Neural progenitor cell (in vitro differentiated cells): Measurements from ENCODE around the gene TTC6. TPM values are rescaled to one million over a fixed set of nuclear protein-coding genes. Genes with fewer than 3 reads are reported as not detected.

Source experiments
- DNase-seq: peaks from one replicate; pipeline ENCODE4 v3.0.0-alpha.2; 2016; ENCODE audit warnings: low spot score
- H2AFZ ChIP-seq: fragments of 200-600 bp; sonication (generic); replicated peaks from 2 replicates; pipeline ENCODE4 v1.6.1; 2016; ENCODE audit warnings: antibody characterized with exemption
- H3F3A ChIP-seq: fragments of 200-600 bp; sonication (generic); 2 replicates; pipeline ENCODE4 v1.6.1; 2016; ENCODE audit warnings: antibody characterized with exemption, low read depth
- H3K27ac ChIP-seq: fragments of 200-600 bp; sonication (generic); 2 replicates; pipeline ENCODE4 v1.5.1; 2016; ENCODE audit warnings: mild to moderate bottlenecking
- H3K27me3 ChIP-seq: fragments of 200-600 bp; sonication (generic); 2 replicates; pipeline ENCODE4 v1.6.1; 2016; ENCODE audit warnings: mild to moderate bottlenecking, moderate library complexity
- H3K36me3 ChIP-seq: fragments of 200-600 bp; sonication (generic); 2 replicates; pipeline ENCODE4 v1.5.1; 2016
- H3K4me1 ChIP-seq: fragments of 200-600 bp; sonication (generic); 2 replicates; pipeline ENCODE4 v1.6.1; 2016; ENCODE audit warnings: mixed run types
- H3K4me2 ChIP-seq: fragments of 200-600 bp; sonication (generic); 2 replicates; pipeline ENCODE4 v1.6.1; 2016
- H3K4me3 ChIP-seq: fragments of 200-600 bp; sonication (generic); 2 replicates; pipeline ENCODE4 v1.5.1; 2016
- H3K79me2 ChIP-seq: fragments of 200-600 bp; sonication (generic); 2 replicates; pipeline ENCODE4 v1.6.1; 2016; ENCODE audit warnings: low read depth
- H3K9ac ChIP-seq: fragments of 200-600 bp; sonication (generic); 2 replicates; pipeline ENCODE4 v1.6.1; 2016
- H3K9me3 ChIP-seq: fragments of 200-600 bp; sonication (generic); 2 replicates; pipeline ENCODE4 v1.5.1; 2016; ENCODE audit warnings: low read depth
- H4K20me1 ChIP-seq: fragments of 200-600 bp; sonication (generic); 2 replicates; pipeline ENCODE4 v1.6.1; 2016; ENCODE audit warnings: low read depth
- H3K27ac Mint-ChIP-seq: 3 replicates; pipeline ENCODE4 v1.8.0; 2021; ENCODE audit warnings: mixed read lengths
- H3K27me3 Mint-ChIP-seq: 2 replicates; pipeline ENCODE4 v1.8.0; 2022; ENCODE audit warnings: low read depth, mild to moderate bottlenecking, inconsistent platforms, moderate library complexity, mixed read lengths; ENCODE audit not compliant: insufficient read depth
- H3K36me3 Mint-ChIP-seq: 3 replicates; pipeline ENCODE4 v1.8.0; 2021; ENCODE audit warnings: mixed read lengths
- H3K4me1 Mint-ChIP-seq: 3 replicates; pipeline ENCODE4 v1.8.0; 2021; ENCODE audit warnings: mixed read lengths
- H3K4me3 Mint-ChIP-seq: 3 replicates; pipeline ENCODE4 v1.8.0; 2021; ENCODE audit warnings: mild to moderate bottlenecking, moderate library complexity, mixed read lengths
- H3K9me3 Mint-ChIP-seq: 3 replicates; pipeline ENCODE4 v1.8.0; 2020; ENCODE audit warnings: mixed read lengths
- CTCF ChIP-seq: fragments of 200-600 bp; sonication (generic); IDR thresholded peaks from 2 replicates; pipeline ENCODE4 v1.5.1; 2017; ENCODE audit warnings: antibody characterized with exemption, mild to moderate bottlenecking
- EZH2 ChIP-seq: fragments of 200-600 bp; sonication (generic); IDR thresholded peaks from 2 replicates; pipeline ENCODE4 v1.6.1; 2017; ENCODE audit warnings: antibody characterized with exemption, mild to moderate bottlenecking, moderate library complexity
- EZH2phosphoT487 ChIP-seq: fragments of 200-600 bp; sonication (generic); IDR thresholded peaks from 2 replicates; pipeline ENCODE4 v1.6.1; 2017; ENCODE audit warnings: antibody characterized with exemption
- total RNA-seq: library from RNA; depleted of rRNA; stranded (reverse); fragments of >200 nt; gene quantifications from 2 replicates; pipeline ENCODE4 v1.2.3, GENCODE V29; 2015; ENCODE audit warnings: low replicate concordance

The TTC6 gene
- total RNA-seq, 1 donor from 2014 or later: 2.6 TPM

GRCh38 chr14:37559386-37559785 is 36.0 kb upstream of the TTC6 start:
- H3K4me1 Mint-ChIP-seq: peaks cover 4% of the 10 kb centered on the region
- Histone ChIP-seq H4K20me1 (no peaks in the 10 kb centered on the region), H3K79me2 (no peaks in the 10 kb centered on the region), H3K36me3 (no peaks in the 10 kb centered on the region), H2AFZ (no peak overlapping the region), H3K9ac (no peak overlapping the region), H3K9me3 (no peaks in the 10 kb centered on the region), H3K4me2 (no peak overlapping the region), H3K27ac (no peak overlapping the region), H3K4me3 (no peak overlapping the region), H3K27me3 (no peaks in the 10 kb centered on the region), H3K4me1 (no peaks in the 10 kb centered on the region), H3F3A (no peaks in the 10 kb centered on the region)
- no peak for DNase-seq
- H3K27me3 Mint-ChIP-seq: peaks cover 4% of the 10 kb centered on the region
- no peak overlapping the region for H3K4me3 Mint-ChIP-seq
- peaks cover 4% of the 10 kb centered on the region for H3K36me3 Mint-ChIP-seq
- H3K9me3 Mint-ChIP-seq: peaks cover 9% of the 10 kb centered on the region
- no peak overlapping the region for H3K27ac Mint-ChIP-seq
- no peak for TF ChIP-seq EZH2phosphoT487
- TF ChIP-seq CTCF: no peak

- H3K4me1 Mint-ChIP-seq: peaks cover 4% of the 10 kb centered on the region
- Histone ChIP-seq H3K27ac (no peak overlapping the region), H3K9me3 (no peaks in the 10 kb centered on the region), H3K27me3 (no peaks in the 10 kb centered on the region), H3F3A (peaks cover 22% of the 10 kb centered on the region), H3K4me1 (peaks cover 17% of the 10 kb centered on the region), H3K79me2 (no peaks in the 10 kb centered on the region), H2AFZ (no peak overlapping the region), H3K9ac (no peak overlapping the region), H3K4me2 (no peak overlapping the region), H3K36me3 (no peaks in the 10 kb centered on the region), H3K4me3 (no peak overlapping the region), H4K20me1 (no peaks in the 10 kb centered on the region)
- H3K36me3 Mint-ChIP-seq: no peaks in the 10 kb centered on the region
- no peaks in the 10 kb centered on the region for H3K9me3 Mint-ChIP-seq
- H3K27me3 Mint-ChIP-seq: no peaks in the 10 kb centered on the region
- no peak overlapping the region for H3K27ac Mint-ChIP-seq
- H3K4me3 Mint-ChIP-seq: no peak overlapping the region
- TF ChIP-seq EZH2phosphoT487: no peak
- no peak for TF ChIP-seq EZH2
- TF ChIP-seq CTCF: no peak
- no peak for DNase-seq
Observed at GRCh38 chr14:37563189-37563588, 32.2 kb upstream of the TTC6 start.

- Histone ChIP-seq H2AFZ (no peak overlapping the region), H3K4me1 (peaks cover 25% of the 10 kb centered on the region), H3K4me2 (no peak overlapping the region), H3K27ac (no peak overlapping the region), H3K9ac (no peak overlapping the region), H3K9me3 (no peaks in the 10 kb centered on the region), H3K36me3 (no peaks in the 10 kb centered on the region), H3K27me3 (peaks cover 5% of the 10 kb centered on the region), H3F3A (peaks cover 22% of the 10 kb centered on the region), H4K20me1 (no peaks in the 10 kb centered on the region), H3K79me2 (no peaks in the 10 kb centered on the region), H3K4me3 (no peak overlapping the region)
- H3K4me3 Mint-ChIP-seq: no peak overlapping the region
- H3K36me3 Mint-ChIP-seq: no peaks in the 10 kb centered on the region
- H3K4me1 Mint-ChIP-seq: no peaks in the 10 kb centered on the region
- no peaks in the 10 kb centered on the region for H3K9me3 Mint-ChIP-seq
- no peaks in the 10 kb centered on the region for H3K27me3 Mint-ChIP-seq
- TF ChIP-seq CTCF (peak; percentile 64), EZH2 (no peak)
- peak; percentile 35 for DNase-seq
- H3K27ac Mint-ChIP-seq: no peak overlapping the region
Observed at GRCh38 chr14:37565550-37565949, 29.9 kb upstream of the TTC6 start.
